8988T (cell line): ENCODE results near the gene PLPPR5.

Source experiments
- DNase-seq: peaks from one replicate; pipeline ENCODE4 v3.0.0; 2011

Gene PLPPR5

DNA sequence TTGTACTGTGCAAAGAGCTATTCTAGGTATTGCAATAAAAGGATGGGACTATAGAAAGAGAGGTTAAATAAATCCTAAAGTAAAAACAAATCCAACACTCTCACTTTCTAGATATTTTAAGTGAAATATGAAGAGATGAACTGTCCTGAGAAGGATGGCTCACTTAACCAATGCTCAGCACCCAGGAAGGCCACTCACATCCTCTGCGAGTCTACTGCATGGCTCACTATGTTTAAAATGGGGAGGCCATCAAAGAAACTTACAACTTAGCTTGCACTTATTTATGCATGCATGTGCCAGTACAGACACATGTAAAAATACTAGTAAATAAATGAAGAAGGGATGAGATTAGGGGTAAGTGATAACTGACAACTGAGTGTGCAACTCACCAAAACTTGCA is 37.5 kb downstream of the PLPPR5 start:
- DNase-seq = no peak

DNA sequence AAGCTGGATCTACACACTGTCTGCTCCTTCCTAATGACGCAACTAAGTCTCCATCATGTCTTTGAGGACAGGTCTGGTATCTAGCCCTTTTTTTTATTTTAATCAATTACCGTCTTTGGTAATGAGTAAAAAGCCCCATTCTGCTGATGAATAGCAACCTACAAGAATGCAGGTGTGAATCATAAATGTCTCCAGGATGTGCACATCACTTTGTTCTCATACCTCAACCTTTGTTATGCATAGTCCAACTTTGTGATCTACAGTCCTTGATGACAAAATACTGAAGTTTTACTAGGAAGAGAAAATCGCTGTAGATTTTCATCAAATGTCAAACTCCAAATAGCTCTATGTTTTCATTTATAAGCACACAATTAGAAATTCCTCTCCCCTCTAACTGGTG is 39.3 kb downstream of the PLPPR5 start:
- no peak for DNase-seq

GRCh38 chr1:98964198-98964597 is 40.5 kb downstream of the PLPPR5 start:
- no peak for DNase-seq

GRCh38 chr1:98963064-98963758 is 41.5 kb downstream of the PLPPR5 start:
- DNase-seq = no peak

GRCh38 chr1:98962156-98962555 is 42.5 kb downstream of the PLPPR5 start:
- DNase-seq = no peak

DNA sequence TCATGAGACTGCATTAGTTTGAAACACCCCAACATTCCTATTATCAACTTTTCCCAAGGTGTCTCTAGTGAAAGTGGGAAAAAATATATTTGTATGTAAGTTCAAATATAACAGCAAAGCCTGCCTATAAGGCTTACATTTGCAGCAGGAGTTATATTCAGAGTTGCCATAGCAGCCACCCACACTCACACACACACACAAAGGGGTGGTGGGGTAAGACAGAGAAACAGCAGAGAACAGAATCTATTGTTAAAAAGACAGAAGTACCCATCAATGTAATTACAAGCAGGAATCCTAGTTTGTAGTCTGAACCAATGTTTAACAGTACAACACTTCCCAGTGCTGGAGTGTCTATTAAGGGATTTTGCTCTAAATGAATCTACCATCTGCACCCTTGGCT is 55.0 kb downstream of the PLPPR5 start:
- DNase-seq = no peak

- no peak for DNase-seq
These were observed 55.5 kb downstream of the PLPPR5 start for GRCh38 chr1:98949166-98949565.

DNA sequence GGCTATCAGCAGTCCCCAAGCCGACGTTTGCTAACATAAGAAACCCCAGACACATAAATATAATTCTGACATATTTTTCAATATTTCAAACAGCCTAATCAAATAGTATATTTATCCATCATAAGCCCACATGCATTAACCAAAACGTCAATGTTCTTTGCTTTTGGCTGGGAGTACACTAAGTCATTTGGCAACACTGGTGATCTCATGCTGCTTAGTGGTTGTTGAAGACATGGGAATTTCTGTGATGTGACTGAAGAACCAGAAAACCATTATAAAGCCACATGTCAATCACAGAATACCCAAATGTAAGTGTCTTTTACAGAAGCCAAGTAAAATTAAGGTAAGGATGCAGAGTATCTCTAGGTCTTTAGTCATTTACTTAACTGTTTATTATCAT is 57.6 kb downstream of the PLPPR5 start:
- DNase-seq = no peak

GRCh38 chr1:98940722-98941079 is 64.0 kb downstream of the PLPPR5 start:
- no peak for DNase-seq

GRCh38 chr1:98940069-98940721 is 64.5 kb downstream of the PLPPR5 start:
- no peak for DNase-seq

GRCh38 chr1:98939471-98939870 is 65.2 kb downstream of the PLPPR5 start:
- DNase-seq = no peak

- no peak for DNase-seq
These were observed 67.3 kb downstream of the PLPPR5 start for GRCh38 chr1:98937347-98937746.

- no peak for DNase-seq
These were observed 72.5 kb downstream of the PLPPR5 start for GRCh38 chr1:98932184-98932583.

- no peak for DNase-seq
These were observed 73.4 kb downstream of the PLPPR5 start for GRCh38 chr1:98931128-98931835.

GRCh38 chr1:98929437-98929836 is 75.2 kb downstream of the PLPPR5 start:
- DNase-seq = no peak

- DNase-seq = no peak
These were observed 78.1 kb downstream of the PLPPR5 start for GRCh38 chr1:98926597-98926996.

DNA sequence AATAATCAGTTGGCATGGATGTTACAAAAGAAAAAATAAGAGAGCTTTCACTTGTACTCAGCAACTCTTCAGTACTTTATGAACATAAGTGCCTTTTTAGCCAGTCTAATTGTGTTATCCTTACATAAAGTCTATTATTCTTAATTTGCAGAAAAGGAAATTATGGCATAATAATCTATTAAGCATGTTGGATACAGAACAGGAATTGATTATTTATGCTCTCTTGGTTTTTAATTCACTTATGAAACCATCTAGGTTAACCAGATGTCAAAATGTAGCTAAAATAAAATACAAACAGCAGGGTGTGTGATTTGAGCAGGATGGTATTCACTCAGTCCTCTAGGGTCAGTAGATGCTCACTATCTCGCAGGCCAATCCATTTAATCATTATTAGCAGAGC is 79.7 kb downstream of the PLPPR5 start:
- DNase-seq = no peak

DNA sequence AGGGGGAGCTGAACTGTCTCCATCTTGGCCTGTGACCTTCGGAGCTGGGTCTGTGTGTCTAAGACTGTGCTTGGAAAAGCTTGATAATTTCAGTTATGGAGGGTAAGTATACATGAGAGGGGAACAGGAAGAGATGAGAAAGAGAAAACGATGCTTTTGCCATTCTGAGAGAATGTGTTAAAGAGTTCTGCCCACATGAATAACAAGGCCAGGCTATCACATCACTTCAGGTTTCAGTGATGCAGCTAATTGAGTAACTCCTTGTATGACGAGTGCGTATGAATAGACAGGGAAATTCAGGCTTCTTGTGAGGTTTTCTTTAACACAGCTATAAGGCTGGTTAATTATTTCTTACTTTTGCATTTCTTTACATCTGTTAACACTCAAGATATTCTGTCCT is 81.0 kb downstream of the PLPPR5 start:
- no peak for DNase-seq

DNA sequence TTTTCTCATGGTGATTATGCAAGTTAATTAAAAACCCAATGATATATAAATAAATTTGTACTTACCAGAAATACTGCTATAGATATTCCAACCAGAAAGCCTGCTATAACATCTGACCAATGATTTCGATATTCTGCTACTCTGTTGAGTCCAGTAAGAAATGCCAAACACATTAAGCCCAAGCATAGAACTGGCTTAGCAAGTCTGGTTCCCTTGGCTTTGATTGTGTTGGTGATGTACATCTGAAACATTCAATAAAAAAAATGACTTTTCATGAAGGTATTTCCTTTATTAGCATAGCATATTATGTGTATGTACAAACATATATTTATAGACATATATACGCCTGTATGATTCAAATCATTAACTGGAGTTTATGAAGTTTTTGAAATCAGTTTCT is 82.8 kb downstream of the PLPPR5 start:
- no peak for DNase-seq

- no peak for DNase-seq
These were observed 84.1 kb downstream of the PLPPR5 start for GRCh38 chr1:98920441-98921110.

- no peak for DNase-seq
These were observed 85.0 kb downstream of the PLPPR5 start for GRCh38 chr1:98919652-98920051.

GRCh38 chr1:98919211-98919610 is 85.5 kb downstream of the PLPPR5 start:
- no peak for DNase-seq

DNA sequence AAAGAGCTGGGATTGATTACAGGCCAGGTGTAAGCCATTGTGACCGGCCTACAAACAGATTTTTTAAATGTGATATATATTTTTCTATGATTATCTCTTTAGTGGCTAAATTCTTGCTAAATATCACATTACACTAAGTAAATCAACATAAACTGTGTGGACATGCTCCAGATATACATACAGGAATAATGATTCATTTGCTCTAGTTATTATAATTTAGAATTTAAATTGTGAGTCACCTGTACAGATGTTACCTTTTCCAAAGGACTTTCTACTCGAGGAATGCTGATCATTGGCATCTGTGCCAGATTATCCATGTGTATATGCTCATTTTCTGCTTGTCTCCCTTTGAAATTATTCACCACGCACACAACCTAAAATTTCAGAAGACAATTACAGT is 90.1 kb downstream of the PLPPR5 start:
- DNase-seq = no peak

- DNase-seq = no peak
These were observed 93.8 kb downstream of the PLPPR5 start for GRCh38 chr1:98910827-98911226.
